T1000 (cell line): ENCODE measurements around the gene CDC37.
A peak's percentile ranks its signal among the peaks of the same experiment; 100 is the strongest.
"Not testable (repeated sequence)": the region's sequence is repeated elsewhere in the genome, so short reads cannot be mapped to it uniquely, and the experiment has no call there.

ENCODE experiments used
- DNase-seq: peaks from one replicate; lab custom pipeline; 2025; ENCODE audit warnings: mixed read lengths; lab: John Stamatoyannopoulos, UW

CDC37 gene

DNA sequence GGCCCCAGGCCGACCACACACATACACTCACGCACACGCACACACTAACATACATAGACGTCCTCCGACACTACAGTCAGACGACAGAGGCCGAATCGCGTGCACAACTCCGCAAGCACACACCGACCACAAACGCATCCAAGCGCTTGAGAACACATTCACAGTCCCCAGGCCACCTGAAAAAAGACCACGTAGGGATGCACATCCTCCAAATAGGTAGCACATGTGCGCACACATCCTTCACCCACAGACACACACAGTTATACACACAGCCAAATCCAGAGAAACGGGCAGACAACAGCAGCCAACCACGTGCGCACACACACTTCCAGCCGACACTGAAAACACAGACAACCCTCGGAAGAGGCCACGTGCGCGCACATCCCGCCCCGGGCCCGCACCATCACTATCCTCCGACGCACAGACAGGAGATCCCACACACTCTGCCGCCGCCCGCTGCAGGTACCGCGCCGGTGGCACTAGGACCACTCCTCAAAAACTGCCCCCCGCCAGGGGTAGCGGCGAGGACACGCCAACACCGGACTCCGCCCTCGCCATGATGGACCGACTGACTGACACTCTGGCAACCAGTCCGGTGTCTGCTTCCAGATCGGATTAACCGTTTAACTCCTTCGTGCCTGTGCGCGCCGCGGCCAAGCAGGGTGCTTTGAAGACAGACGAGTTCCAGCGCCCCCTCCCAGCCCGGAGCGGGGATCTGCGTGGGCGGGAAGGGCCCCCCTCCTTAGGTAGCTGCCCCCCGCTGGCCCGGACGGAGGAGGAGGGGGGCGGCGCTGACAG, 16.5 kb upstream of the CDC37 start:
- no peak for DNase-seq

- DNase-seq: no peak
Observed at GRCh38 chr19:10419200-10419645, 15.9 kb upstream of the CDC37 start.

- DNase-seq: no peak
Observed at GRCh38 chr19:10418485-10419199, 15.3 kb upstream of the CDC37 start.

- DNase-seq: no peak
Observed at GRCh38 chr19:10418235-10418484, 14.8 kb upstream of the CDC37 start.

DNA sequence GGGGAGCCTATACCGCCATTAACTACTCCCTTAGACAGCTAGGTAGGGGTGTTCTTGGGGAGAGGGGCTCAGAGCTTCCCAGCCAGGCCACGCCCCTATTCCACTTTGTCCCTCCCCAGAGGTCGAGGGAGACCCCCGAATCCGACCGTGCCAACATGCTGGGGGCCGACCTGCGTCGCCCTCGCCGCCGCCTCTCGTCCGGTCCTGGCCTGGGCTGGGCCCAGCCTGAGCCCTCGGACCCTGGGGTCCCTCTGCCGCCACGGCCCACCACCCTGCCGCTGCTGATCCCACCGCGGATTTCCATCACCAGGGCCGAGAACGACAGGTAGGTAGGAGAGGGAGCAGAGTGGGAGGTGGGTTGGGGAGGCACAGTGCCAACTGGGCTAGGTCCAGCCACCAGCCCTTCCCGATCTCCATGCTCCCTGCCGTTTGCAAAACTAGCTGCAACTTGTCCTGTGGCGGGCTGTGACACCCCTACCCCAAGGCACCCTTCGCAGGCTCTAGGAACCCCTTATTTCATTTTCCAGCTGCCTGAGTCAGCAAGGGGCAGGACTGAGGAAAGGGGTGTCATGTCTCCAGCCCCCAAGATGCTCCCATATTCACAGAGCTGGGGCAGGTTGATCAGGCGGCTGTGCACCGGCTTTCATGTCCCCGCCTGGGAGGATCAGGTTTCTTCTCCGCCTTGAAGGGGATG, 14.3 kb upstream of the CDC37 start:
- DNase-seq: no peak

GRCh38 chr19:10416380-10417257, 13.3 kb upstream of the CDC37 start:
- peak; percentile 72 for DNase-seq

DNA sequence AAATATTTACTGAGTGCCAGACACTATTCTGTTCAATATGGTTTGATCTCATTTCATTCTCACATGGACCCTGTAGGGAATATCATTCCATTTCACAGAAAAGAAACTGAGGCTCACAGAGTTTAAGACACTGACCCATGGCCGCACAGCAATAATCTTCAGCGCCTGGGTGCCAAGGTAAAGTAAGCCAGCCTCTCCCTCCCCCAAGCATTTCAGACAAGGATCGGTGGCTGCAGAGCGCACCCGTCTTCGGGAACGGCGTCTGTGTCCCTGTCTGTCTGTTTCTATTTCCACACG, 12.7 kb upstream of the CDC37 start:
- DNase-seq: no peak

DNA sequence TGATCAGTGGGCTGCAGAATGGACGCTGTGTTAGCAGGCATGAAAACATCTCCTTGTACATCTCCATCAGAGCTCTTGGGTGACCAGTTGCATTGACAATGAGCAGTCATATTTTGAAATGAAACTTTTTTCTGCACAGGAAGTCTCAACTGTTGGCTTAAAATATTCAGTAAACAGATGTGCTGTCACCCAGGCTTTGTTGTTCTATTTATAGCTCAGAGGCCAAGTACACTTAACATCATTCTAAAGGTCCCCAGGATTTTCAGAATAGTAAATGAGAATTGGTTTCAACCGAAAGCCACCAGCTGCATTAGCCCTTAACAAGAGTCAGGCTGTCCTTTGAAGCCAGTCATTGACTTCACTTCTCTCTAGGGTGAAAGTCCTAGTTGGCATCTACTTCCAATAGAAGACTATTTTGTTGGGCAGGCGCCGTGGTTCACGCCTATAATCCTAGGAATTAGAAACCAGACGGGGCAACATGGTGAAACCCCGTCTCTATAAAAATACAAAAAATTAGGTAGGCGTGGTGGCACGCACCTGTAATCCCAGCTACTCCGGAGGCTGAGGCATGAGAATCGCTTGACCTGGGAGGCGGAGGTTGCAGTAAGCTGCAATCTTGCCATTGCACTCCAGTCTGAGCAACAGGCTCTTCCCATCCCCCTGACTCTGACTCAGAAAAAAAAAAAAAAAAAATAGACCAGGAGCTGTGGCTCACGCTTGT, 9.1 kb upstream of the CDC37 start:
- no peak for DNase-seq

- not testable (repeated sequence) for DNase-seq
Observed at GRCh38 chr19:10411224-10411623, 7.9 kb upstream of the CDC37 start.

GRCh38 chr19:10408511-10409283, 5.4 kb upstream of the CDC37 start:
- no peak for DNase-seq

DNA sequence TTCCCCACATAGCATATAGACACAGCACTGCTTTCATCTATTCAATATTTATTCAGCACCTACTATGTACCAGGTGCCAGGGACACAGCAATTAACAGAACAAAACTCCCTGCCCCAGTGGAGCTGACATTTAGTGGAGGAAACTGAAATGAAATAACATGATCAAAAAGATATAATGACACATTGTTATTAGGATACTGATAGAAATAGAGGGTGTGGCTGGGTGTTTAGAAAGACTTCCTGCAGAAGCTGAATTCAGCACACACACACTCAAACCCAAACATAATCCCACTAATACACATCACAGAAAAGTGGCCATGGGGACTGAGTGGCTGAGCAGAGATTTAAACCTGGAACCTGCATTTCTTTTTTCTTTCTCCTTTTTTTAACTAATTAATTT, 3.8 kb upstream of the CDC37 start:
- DNase-seq: no peak

DNA sequence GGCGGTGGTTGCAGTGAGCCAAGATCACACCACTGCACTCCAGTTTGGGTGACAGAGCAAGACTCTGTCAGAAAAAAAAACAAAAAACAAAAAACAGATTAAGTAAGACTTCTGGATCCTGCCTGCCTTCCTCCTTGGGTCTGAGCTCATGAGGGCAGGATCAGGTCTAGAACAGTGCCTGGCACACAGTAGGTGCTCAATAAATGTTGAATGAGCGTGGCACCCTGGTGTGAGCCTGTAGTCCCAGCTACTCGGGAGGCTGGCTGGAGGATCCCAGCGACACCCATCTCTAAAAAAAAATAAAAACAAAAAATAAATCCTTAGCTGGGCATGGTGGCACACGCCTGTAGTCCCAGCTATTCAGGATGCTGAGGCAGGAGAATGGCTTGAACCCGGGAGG, 2.8 kb upstream of the CDC37 start:
- DNase-seq: no peak

- DNase-seq: peak; percentile 21
Observed at GRCh38 chr19:10404888-10405820, 1.8 kb upstream of the CDC37 start.

DNA sequence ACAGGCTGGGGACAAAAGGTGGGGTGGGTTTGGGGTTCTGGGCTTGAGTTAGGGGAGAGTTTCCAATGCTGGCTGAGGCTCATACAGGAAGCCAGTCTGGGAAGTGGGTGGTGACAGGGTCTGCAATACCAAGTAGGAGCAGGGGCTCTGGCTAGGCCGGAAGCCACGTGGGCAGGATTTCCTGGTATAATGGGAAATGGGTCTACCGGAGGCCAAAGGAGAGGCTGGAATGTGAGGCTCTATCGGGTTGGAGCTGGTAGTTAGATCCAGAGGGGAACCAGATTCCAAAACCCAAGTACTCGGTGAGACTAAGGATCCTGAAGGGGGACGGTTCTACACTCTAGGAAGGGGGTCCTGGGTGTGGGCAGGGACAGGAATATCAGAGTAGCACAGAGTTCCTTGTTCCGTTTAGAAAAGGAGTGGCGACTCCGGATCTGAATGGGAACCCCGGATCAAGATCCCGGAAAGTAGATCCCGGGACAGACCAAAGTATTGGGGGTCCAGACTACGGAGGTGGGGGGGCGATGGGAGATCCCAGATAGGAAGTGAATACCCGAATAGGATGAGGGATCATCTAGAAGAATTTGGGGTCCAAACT, 802 bp downstream of the CDC37 start:
- DNase-seq: no peak

DNA sequence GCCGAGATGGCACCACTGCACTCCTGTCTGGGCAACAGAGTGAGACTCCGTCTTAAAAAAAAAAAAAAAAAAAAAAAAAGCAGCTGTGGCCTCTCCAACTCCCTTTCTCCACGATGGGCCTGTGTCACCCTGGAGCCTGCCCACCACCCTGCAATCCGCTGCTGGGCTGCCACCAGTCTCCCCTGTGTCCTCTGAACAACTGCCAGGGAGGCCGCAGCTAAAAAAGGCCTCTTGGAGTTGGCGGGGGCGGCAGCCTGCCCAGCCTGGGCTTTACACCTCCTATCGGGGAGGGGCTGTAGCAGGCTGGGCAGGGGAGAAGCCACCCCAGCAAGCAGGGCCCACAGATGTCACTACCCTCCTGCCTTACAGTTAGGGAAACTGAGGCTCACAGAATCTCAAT, 3.5 kb downstream of the CDC37 start:
- no peak for DNase-seq

DNA sequence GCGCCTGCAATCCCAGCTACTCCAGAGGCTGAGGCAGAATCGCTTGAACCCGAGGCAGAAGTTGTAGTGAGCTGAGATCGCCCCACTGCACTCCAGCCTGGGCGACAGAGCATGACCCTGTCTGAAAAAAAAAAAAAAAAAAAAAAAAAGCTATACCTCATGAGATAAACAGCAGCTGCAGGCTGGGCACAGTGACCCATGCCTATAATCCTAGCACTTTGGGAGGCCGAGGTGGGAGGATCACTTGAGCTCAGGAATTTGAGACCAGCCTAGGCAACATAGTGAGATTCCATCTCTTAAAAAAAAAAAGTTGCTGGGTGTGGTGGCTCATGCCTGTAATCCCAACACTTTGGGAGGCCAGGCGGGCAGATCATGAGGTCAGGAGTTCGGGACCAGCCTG, 4.0 kb downstream of the CDC37 start:
- DNase-seq: not testable (repeated sequence)

DNA sequence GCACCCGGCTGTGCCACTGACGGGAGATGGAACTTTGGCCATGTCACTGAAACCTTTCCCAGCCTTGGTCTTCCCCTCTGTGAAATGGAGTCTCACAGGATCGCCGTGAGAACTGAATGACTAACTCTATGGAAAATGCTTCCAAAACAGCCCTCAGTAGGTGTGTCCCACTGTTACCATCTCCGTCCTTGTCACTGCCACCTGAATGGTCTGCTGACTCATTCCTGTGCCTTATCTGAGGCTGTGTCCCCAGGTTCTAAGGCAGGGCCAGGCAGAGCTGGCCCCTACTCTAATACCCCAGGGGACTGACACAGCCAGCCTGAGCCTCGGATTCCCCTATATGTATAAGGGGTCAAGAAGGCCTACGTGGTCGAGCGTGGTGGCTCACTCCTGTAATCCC, 4.5 kb downstream of the CDC37 start:
- no peak for DNase-seq

DNA sequence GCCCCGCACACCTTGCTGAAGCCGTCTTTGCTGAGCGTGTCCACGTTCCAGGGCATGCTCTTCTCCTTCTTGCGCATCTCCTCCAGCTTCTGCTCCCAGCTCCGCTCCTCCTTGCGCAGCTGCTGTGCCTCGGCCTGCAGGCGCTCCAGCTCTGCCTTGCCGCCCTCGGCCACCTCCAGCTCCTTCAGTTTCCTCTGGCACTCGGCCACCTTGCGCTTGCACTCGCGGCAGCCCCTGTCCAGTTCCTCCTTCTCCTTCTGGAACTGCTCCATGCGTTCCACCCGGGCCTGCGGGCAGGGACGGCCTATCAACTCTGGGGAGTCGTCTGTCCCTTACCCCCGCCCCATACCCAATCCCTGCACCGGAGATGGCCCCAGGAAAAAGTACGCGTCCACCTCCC, 7.4 kb downstream of the CDC37 start:
- no peak for DNase-seq

DNA sequence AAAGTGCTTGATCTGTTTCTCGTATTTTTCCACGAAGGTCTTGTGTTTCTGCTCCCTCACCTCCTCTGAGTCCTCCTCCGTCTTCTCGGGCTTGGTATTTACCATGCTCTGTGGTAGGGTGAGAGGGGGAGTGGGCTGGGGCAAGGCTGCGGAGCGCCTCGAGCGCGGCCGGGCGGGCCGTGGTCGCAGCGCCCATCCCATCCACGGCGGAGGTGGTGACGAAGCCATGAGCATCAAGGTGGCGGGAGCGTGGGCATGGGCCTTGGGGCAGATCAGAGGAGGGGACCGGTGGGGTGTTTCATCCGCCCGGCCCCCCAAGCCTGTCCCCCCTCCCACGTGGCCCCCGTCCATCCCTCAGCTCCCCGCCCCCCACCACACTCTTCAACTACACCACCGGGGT, 7.9 kb downstream of the CDC37 start:
- no peak for DNase-seq
